IPS-20b (cell line): ENCODE data around the gene FIGNL2.

ENCODE experiments used
- H3K27ac ChIP-seq: one replicate; pipeline ENCODE4 v1.5.1; 2013; ENCODE audit warnings: low read length
- H3K27me3 ChIP-seq: 2 replicates; pipeline ENCODE4 v1.6.1; 2013; ENCODE audit warnings: mild to moderate bottlenecking, low read length, inconsistent platforms; ENCODE audit not compliant: insufficient read depth
- H3K36me3 ChIP-seq: 2 replicates; pipeline ENCODE4 v1.6.1; 2013; ENCODE audit warnings: low read depth, mild to moderate bottlenecking, inconsistent platforms, low read length, moderate library complexity; ENCODE audit not compliant: insufficient read depth
- H3K4me1 ChIP-seq: 2 replicates; pipeline ENCODE4 v1.6.1; 2013; ENCODE audit warnings: mild to moderate bottlenecking, control low read depth, inconsistent platforms, low read length, moderate library complexity; ENCODE audit not compliant: insufficient read depth
- H3K4me3 ChIP-seq: 2 replicates; pipeline ENCODE4 v1.5.1; 2013; ENCODE audit warnings: mild to moderate bottlenecking, low read length, inconsistent platforms
- H3K9ac ChIP-seq: 2 replicates; pipeline ENCODE4 v1.6.1; 2013; ENCODE audit warnings: low read depth, mild to moderate bottlenecking, inconsistent platforms, low read length, moderate library complexity
- H3K9me3 ChIP-seq: 2 replicates; pipeline ENCODE4 v1.6.1; 2013; ENCODE audit warnings: mild to moderate bottlenecking, low read depth, low read length, inconsistent platforms; ENCODE audit not compliant: insufficient read depth

Gene FIGNL2

DNA sequence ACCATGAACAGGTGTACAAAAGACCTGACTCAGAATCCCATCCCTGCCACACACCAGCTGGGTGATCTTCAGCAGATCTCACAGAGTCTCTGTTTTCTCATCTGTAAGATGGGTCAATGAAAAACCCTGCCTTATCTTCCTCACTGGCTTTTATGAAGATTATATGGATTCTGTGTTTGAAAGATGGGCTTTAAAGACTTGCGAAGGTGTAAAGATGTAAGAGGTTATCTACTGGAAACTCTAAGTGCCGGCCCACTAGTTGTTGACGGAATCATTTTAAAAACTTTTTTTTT is 24.1 kb upstream of the FIGNL2 start:
- H3K4me1 ChIP-seq: peaks cover 15% of the 10 kb centered on the region
- no peaks in the 10 kb centered on the region for H3K9me3 ChIP-seq
- no peak overlapping the region for H3K4me3 ChIP-seq
- no peaks in the 10 kb centered on the region for H3K36me3 ChIP-seq
- H3K27ac ChIP-seq: no peak overlapping the region
- no peak overlapping the region for H3K9ac ChIP-seq
- H3K27me3 ChIP-seq: peaks cover 38% of the 10 kb centered on the region

DNA sequence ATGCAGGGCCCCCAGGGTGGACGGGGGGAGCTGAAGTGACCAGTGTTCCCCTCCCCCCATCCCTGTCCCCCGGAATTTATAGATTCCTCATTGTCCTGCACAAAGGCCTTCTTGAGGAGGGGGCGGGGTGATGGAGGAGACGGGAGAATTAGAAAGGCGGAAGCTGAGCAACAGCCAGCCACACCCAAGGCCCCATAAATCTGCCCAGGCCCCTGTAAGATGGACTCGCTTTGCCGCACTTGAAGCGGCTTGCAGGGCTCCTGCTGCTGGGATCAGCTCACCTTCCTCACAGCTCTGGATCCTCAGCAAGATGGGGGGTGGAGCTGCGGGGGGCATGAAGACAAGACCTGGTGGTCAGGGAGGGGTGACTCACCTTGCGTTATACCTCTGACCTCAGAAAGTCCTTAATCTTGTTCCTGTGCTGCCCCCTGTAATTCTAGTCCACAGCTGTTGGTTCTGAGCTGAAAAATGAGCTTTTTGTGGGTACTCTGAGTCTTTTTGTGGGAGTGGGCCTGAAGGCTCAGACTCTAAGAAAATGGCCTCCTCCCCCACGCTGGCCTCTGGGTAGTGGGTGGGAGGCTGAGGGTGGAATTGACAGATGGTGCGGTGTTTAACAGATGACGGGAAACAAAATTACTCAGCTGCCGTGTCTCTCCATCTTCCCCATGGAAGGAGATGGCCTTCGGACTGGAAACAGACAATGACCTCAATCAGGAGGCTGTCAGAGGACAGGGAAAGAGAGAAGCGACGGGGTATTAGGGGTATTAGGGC is 23.6 kb upstream of the FIGNL2 start:
- Histone ChIP-seq H3K9me3 (no peaks in the 10 kb centered on the region), H3K9ac (no peak overlapping the region), H3K4me3 (no peak overlapping the region), H3K27ac (no peak overlapping the region), H3K27me3 (peaks cover 44% of the 10 kb centered on the region), H3K36me3 (no peaks in the 10 kb centered on the region), H3K4me1 (peaks cover 15% of the 10 kb centered on the region)

DNA sequence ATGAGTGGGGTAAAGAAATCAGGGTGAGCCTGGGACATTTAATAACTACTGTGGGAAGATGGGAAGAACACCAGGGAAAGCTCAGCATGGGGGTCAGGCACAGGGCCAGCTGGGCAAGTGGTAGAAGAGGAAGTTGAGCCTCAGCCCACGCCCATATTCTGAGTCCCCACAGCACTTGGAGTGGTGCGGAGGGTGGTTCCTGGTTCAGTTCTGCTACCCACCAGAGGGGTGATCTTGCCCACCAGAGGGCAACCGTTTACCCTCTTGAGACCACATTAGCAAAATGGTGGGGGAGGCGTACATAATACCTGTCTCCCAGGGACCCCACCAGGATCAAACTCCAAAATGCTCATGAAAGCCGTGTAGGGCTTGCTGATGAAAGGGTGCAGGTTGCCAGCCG is 22.6 kb upstream of the FIGNL2 start:
- H3K4me1 ChIP-seq: peaks cover 18% of the 10 kb centered on the region
- H3K27me3 ChIP-seq: peaks cover 46% of the 10 kb centered on the region
- no peaks in the 10 kb centered on the region for H3K36me3 ChIP-seq
- H3K9ac ChIP-seq: no peak overlapping the region
- H3K27ac ChIP-seq: no peak overlapping the region
- H3K4me3 ChIP-seq: no peak overlapping the region
- H3K9me3 ChIP-seq: no peaks in the 10 kb centered on the region

DNA sequence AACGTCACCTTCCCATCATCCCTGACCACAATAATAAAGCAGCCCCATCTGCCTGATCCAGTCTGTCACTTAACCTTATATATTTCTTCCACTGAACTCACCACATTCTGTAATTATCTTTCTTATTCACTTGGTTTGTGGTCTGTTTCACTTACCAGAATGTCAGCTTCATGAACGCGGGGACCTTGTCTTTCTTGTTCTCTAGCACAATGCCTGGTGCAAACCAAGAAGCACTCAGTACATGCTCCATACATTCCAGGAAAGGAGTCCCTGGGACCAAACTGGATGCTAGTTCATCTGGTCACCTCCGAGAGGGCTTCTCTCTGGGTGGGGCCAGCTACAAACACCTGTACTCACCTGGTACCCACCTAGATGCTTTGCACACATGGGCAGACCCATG is 22.0 kb upstream of the FIGNL2 start:
- H3K4me3 ChIP-seq: no peak overlapping the region

DNA sequence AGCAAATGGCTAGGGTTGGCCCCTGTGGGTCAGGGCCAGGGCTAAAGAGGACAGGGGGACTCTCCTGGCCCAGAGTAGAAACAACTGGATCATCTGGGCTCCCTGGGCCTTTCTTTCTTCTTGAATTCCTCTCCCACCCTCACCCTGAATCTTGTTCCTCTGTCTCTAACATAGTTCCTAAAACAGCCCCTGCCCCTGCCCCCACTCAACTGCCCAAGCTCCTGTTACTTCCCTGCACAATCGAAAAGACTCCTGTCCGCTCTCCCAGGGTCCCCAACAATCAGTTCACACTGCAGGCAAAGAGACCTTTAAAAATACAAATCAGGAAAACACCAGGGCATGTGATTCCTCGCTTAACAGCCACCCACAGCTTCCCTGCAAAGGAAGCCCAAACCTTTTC is 21.4 kb upstream of the FIGNL2 start:
- peaks cover 30% of the 10 kb centered on the region for H3K4me1 ChIP-seq
- H3K4me3 ChIP-seq: peak overlapping the region; percentile 72; the same call in 1 of the 2 replicates
- no peaks in the 10 kb centered on the region for H3K36me3 ChIP-seq
- no peak overlapping the region for H3K27ac ChIP-seq
- no peaks in the 10 kb centered on the region for H3K9me3 ChIP-seq
- peak overlapping the region; percentile 58; the same call in 1 of the 2 replicates for H3K9ac ChIP-seq
- peaks cover 58% of the 10 kb centered on the region for H3K27me3 ChIP-seq

More for the DNA sequence above, 22.0 kb upstream of the FIGNL2 start:
- Histone ChIP-seq H3K36me3 (no peaks in the 10 kb centered on the region), H3K9ac (no peak overlapping the region), H3K4me1 (peaks cover 24% of the 10 kb centered on the region), H3K27me3 (peaks cover 52% of the 10 kb centered on the region), H3K9me3 (no peaks in the 10 kb centered on the region), H3K27ac (no peak overlapping the region)

DNA sequence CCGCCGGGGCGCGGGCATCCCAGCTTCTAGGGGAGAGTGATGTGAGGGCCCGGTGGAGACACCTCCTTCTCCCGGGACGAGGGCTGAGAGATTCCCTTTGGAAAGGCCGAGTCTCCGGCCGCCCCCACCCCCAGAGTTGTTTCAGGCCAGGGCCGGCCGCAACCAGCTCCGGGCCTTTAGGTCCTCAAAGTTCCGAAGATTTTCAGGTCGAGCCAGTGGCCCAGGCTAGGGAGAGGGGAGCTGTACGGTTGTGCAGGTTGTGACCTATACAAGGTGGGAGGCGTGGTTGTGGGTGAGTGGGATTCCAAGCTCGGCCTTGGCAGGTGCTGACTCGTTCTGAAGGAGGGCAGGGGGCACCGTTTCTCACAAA is 21.0 kb upstream of the FIGNL2 start:
- peak overlapping the region; percentile 58; the same call in 1 of the 2 replicates for H3K9ac ChIP-seq
- H3K36me3 ChIP-seq: no peaks in the 10 kb centered on the region
- no peak overlapping the region for H3K27ac ChIP-seq
- H3K27me3 ChIP-seq: peaks cover 58% of the 10 kb centered on the region
- no peaks in the 10 kb centered on the region for H3K9me3 ChIP-seq
- peaks cover 34% of the 10 kb centered on the region for H3K4me1 ChIP-seq
- peak overlapping the region; percentile 72; the same call in 1 of the 2 replicates for H3K4me3 ChIP-seq

DNA sequence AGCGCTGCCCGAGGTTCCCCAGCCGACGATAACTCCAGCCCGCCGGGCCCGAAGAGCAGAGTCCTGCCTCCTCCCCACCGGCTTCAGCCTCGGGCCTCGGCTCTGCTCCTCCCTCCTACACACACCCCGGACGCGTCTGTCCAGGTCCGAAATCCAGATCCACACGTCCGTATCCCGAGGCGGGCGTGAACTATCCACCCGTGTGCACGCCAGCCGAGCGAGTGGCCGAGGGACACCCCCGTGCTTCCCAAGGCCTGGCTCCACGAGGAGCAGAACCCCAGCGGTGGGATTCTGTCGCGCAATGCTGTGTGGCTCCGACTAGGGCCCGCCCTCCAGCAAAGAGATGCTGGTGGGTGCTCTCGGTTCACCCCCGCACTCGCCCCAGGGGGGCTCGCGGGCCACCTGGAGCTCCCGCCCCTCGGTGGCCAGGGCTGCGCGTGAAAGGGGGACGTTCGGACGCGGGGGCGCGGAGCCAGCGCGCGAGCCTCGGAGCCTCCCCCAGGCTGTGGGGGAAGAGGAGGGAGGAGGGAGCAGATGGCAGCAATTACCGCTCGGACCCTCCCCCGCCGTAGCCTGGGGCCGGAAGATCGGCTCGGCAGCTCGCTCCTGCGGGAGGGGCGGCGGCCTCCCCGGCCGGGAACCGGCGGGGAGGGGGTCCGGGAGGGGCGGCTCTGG is 20.4 kb upstream of the FIGNL2 start:
- Histone ChIP-seq H3K9me3 (no peaks in the 10 kb centered on the region), H3K36me3 (no peaks in the 10 kb centered on the region), H3K27ac (no peak overlapping the region), H3K4me1 (peaks cover 34% of the 10 kb centered on the region), H3K4me3 (peak overlapping the region; percentile 72), H3K9ac (peak overlapping the region; percentile 58; the same call in 1 of the 2 replicates), H3K27me3 (peaks cover 58% of the 10 kb centered on the region)

DNA sequence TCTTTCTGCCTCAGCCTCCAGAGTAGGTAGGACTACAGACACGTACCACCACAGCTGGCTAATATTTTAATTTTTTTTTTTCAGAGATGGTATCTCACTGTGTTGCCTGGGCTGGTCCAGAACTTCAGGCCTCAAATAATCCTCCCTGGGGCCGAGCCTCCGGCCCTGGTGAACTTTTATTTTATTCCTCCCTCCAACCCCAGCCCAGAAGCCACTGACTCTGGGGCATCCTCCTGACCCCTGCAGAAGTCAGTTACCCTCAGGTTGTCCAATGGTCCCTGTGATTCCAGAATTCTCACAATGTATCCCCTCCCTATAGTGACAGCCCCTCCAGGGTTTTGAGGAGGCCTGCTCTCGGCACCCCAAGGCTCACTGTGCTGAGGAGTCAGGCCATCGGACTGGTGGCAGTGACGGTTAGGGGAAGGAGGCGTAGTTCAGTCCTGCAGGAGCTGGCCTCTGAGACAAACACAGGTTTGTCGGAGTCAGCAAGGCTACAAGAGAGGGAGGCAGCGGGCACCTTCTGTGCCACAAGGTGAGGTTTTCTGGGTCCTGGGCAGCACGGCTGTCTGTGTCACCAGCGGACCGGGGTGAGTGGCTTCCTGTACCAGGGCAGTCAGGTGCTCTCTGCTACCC is 19.4 kb upstream of the FIGNL2 start:
- Histone ChIP-seq H3K27ac (no peak overlapping the region), H3K9me3 (no peaks in the 10 kb centered on the region), H3K36me3 (no peaks in the 10 kb centered on the region), H3K27me3 (peaks cover 58% of the 10 kb centered on the region), H3K9ac (no peak overlapping the region), H3K4me1 (peaks cover 41% of the 10 kb centered on the region), H3K4me3 (no peak overlapping the region)

DNA sequence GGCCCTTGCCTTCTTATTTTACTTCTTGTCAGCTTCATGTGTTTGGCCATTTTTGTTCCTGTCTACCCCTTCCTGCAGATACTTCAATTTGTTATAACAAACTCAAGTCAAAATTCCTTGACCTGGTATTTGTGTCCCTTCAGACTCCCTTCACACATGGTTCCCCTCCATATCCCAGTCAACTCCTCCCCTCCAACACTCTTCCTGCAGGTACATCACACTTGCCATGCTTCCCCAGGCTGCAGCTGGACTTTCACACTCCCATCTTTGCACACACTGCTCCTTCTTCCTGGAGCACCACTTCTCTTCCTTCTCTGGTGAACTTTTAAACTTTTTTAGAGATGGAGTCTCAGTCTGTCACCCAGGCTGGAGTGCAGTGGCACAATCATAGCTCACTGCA is 18.9 kb upstream of the FIGNL2 start:
- H3K4me3 ChIP-seq: no peak overlapping the region
- H3K27ac ChIP-seq: no peak overlapping the region
- peaks cover 58% of the 10 kb centered on the region for H3K27me3 ChIP-seq
- H3K9ac ChIP-seq: no peak overlapping the region
- H3K36me3 ChIP-seq: no peaks in the 10 kb centered on the region
- H3K9me3 ChIP-seq: no peaks in the 10 kb centered on the region
- peaks cover 44% of the 10 kb centered on the region for H3K4me1 ChIP-seq

DNA sequence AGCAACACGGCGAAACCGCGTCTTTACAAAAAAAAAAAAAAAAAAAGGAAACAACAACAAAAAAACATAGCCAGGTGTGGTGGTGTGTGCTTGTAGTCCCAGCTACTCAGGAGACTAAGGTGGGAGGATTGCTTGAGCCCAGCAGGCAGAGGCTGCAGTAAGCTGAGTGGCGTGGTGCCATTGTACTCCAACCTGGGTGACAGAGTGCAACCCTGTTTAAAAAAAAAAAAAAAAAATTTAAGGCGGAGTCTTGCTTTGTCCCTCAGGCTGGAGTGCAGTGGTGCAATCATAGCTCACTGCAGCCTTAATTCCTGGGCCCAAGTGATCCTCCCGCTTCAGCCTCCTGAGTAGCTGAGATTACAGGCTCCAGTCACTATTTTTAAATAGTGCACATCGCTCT is 18.2 kb upstream of the FIGNL2 start:
- H3K27me3 ChIP-seq: peaks cover 64% of the 10 kb centered on the region
- H3K9ac ChIP-seq: no peak overlapping the region
- H3K36me3 ChIP-seq: no peaks in the 10 kb centered on the region
- H3K27ac ChIP-seq: no peak overlapping the region
- H3K4me3 ChIP-seq: no peak overlapping the region
- H3K4me1 ChIP-seq: peaks cover 44% of the 10 kb centered on the region
- no peaks in the 10 kb centered on the region for H3K9me3 ChIP-seq

DNA sequence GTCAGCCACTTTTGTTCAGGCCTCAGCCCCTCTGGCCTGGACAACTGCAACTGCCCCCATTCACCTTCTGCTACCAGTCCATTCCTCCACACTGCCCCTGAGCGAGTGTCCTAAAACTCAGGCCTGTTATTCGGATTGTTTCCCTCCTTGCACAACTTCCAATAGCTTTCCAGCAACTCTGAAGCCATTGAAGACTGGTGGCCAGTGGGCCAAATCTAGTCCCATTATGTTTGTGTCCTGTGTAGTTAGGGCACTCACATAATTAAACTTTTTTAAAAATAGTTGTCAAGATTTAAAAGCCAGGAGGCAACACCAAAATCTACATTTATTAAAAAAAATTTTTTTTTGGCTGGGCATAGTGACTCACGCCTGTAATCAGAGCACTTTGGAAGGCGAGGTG is 17.8 kb upstream of the FIGNL2 start:
- Histone ChIP-seq H3K36me3 (no peaks in the 10 kb centered on the region), H3K9ac (no peak overlapping the region), H3K4me3 (peak overlapping the region; percentile 4; the same call in 1 of the 2 replicates), H3K4me1 (peaks cover 44% of the 10 kb centered on the region), H3K27ac (no peak overlapping the region), H3K9me3 (no peaks in the 10 kb centered on the region), H3K27me3 (peaks cover 64% of the 10 kb centered on the region)
